ENCODE data around the gene ATAD2B. TPM values are rescaled to one million over a fixed set of nuclear protein-coding genes. Genes with fewer than 3 reads are reported as not detected.
A peak's percentile ranks its signal among the peaks of the same experiment; 100 is the strongest.

The ATAD2B gene
- total RNA-seq, 4 donors from 2014 or later = 7.3 to 18.1 (median 7.7) TPM

GRCh38 chr2:23719716-23720115, 207.2 kb downstream of the ATAD2B start:
- ATAC-seq = no peak
- Histone ChIP-seq H3K4me1 (peaks cover 0 to 3% of the 10 kb centered on the region in 2 donors), H3K9me3 (no peaks in the 10 kb centered on the region), H3K36me3 (no peaks in the 10 kb centered on the region), H3K27ac (no peak overlapping the region), H3K27me3 (no peaks in the 10 kb centered on the region), H3K4me3 (no peak overlapping the region)
- in situ Hi-C loops (cut with MboI; ENCODE audit: low sequenced_read_pairs in 4 of 4) = no loop called here
- intact Hi-C loops (cut with DNase I; ENCODE audit: low total_unique reads) = no loop called here
- no peak for DNase-seq
- TF ChIP-seq CTCF (IDR thresholded peaks at IDR 0.05 in 4 of 5, conservative IDR thresholded peaks at IDR 0.05 in 1 of 5) = no peak

GRCh38 chr2:23718931-23719700, 207.8 kb downstream of the ATAD2B start:
- Histone ChIP-seq H3K9me3 (no peaks in the 10 kb centered on the region), H3K4me1 (peaks cover 0 to 3% of the 10 kb centered on the region in 2 donors), H3K4me3 (no peak overlapping the region), H3K27me3 (no peaks in the 10 kb centered on the region), H3K36me3 (no peaks in the 10 kb centered on the region), H3K27ac (no peak overlapping the region)
- ATAC-seq (no peak), DNase-seq (no peak)
- no peak for TF ChIP-seq POLR2A (IDR thresholded peaks at IDR 0.05)
- TF ChIP-seq CTCF (IDR thresholded peaks at IDR 0.05 in 4 of 5, conservative IDR thresholded peaks at IDR 0.05 in 1 of 5) = no peak
- intact Hi-C loops (cut with DNase I; ENCODE audit: low total_unique reads) = no loop called here
- in situ Hi-C loops (cut with MboI; ENCODE audit: low sequenced_read_pairs in 4 of 4) = no loop called here

GRCh38 chr2:23713351-23713750, 213.6 kb downstream of the ATAD2B start:
- Histone ChIP-seq H3K9me3 (no peaks in the 10 kb centered on the region), H3K36me3 (no peaks in the 10 kb centered on the region), H3K27me3 (no peaks in the 10 kb centered on the region), H3K4me1 (peaks cover 0 to 4% of the 10 kb centered on the region in 2 donors), H3K27ac (no peak overlapping the region), H3K4me3 (no peak overlapping the region)
- in situ Hi-C loops (cut with MboI; ENCODE audit: low sequenced_read_pairs in 4 of 4) = no loop called here
- no peak for ATAC-seq
- DNase-seq = no peak
- intact Hi-C loops (cut with DNase I; ENCODE audit: low total_unique reads) = no loop called here
- TF ChIP-seq POLR2A (IDR thresholded peaks at IDR 0.05) = no peak
- no peak for TF ChIP-seq CTCF (IDR thresholded peaks at IDR 0.05 in 4 of 5, conservative IDR thresholded peaks at IDR 0.05 in 1 of 5)

- DNase-seq (no peak), ATAC-seq (no peak)
- TF ChIP-seq CTCF (IDR thresholded peaks at IDR 0.05 in 4 of 5, conservative IDR thresholded peaks at IDR 0.05 in 1 of 5) = no peak
- TF ChIP-seq POLR2A (IDR thresholded peaks at IDR 0.05) = no peak
- in situ Hi-C loops (cut with MboI; ENCODE audit: low sequenced_read_pairs in 4 of 4) = no loop called here
- H3K27me3 ChIP-seq = no peaks in the 10 kb centered on the region
- no peaks in the 10 kb centered on the region for H3K9me3 ChIP-seq
- H3K4me3 ChIP-seq = no peak overlapping the region
- intact Hi-C loops (cut with DNase I; ENCODE audit: low total_unique reads) = no loop called here
- H3K27ac ChIP-seq = peak overlapping the region in 2 of 4 donors; percentile 6 to 31
- no peaks in the 10 kb centered on the region for H3K36me3 ChIP-seq
- peaks cover 0 to 4% of the 10 kb centered on the region in 2 donors for H3K4me1 ChIP-seq
These were observed 214.2 kb downstream of the ATAD2B start for GRCh38 chr2:23712756-23713151.

Measured in gastrocnemius medialis (tissue), 4 donors.